ENCODE data around the gene TECPR1. TPM values are rescaled to one million over a fixed set of nuclear protein-coding genes. Genes with fewer than 3 reads are reported as not detected.

Gene TECPR1
- total RNA-seq, 1 donor from 2014 or later: 10.8 TPM

GRCh38 chr7:98257701-98258100 is 5.7 kb upstream of the TECPR1 start:
- Mint-ChIP-seq H3K4me3 (no peak overlapping the region), H3K27me3 (ENCODE audit: insufficient read depth, low read depth) (peaks cover 3% of the 10 kb centered on the region), H3K4me1 (peaks cover 10% of the 10 kb centered on the region), H3K9me3 (no peaks in the 10 kb centered on the region), H3K36me3 (peaks cover 10% of the 10 kb centered on the region), H3K27ac (no peak overlapping the region)
- H3F3A ChIP-seq (ENCODE audit: low read depth): no peaks in the 10 kb centered on the region
- H3K4me2 ChIP-seq: no peak overlapping the region
- DNase-seq (ENCODE audit: low spot score): no peak
- no peak overlapping the region for H3K4me3 ChIP-seq
- peaks cover 8% of the 10 kb centered on the region for H4K20me1 ChIP-seq (ENCODE audit: low read depth)
- no peak overlapping the region for H2AFZ ChIP-seq (replicated peaks)
- peaks cover 13% of the 10 kb centered on the region for H3K79me2 ChIP-seq (ENCODE audit: low read depth)
- H3K36me3 ChIP-seq: no peaks in the 10 kb centered on the region
- TF ChIP-seq CTCF (IDR thresholded peaks at IDR 0.05) (no peak), EZH2phosphoT487 (IDR thresholded peaks at IDR 0.05) (no peak), EZH2 (IDR thresholded peaks at IDR 0.05) (no peak)
- H3K27ac ChIP-seq: no peak overlapping the region
- H3K27me3 ChIP-seq: no peaks in the 10 kb centered on the region
- H3K9ac ChIP-seq: no peak overlapping the region
- H3K9me3 ChIP-seq (ENCODE audit: low read depth): no peaks in the 10 kb centered on the region
- H3K4me1 ChIP-seq: peaks cover 6% of the 10 kb centered on the region

GRCh38 chr7:98256431-98256830 is 4.4 kb upstream of the TECPR1 start:
- Histone ChIP-seq H3K36me3 (no peaks in the 10 kb centered on the region), H2AFZ (replicated peaks) (no peak overlapping the region), H3K79me2 (ENCODE audit: low read depth) (peaks cover 17% of the 10 kb centered on the region), H4K20me1 (ENCODE audit: low read depth) (peaks cover 8% of the 10 kb centered on the region), H3K9me3 (ENCODE audit: low read depth) (no peaks in the 10 kb centered on the region), H3F3A (ENCODE audit: low read depth) (peaks cover 3% of the 10 kb centered on the region), H3K27me3 (no peaks in the 10 kb centered on the region), H3K27ac (no peak overlapping the region), H3K4me3 (no peak overlapping the region), H3K4me1 (peaks cover 7% of the 10 kb centered on the region), H3K4me2 (no peak overlapping the region), H3K9ac (no peak overlapping the region)
- DNase-seq (ENCODE audit: low spot score): no peak
- Mint-ChIP-seq H3K27me3 (ENCODE audit: insufficient read depth, low read depth) (peaks cover 3% of the 10 kb centered on the region), H3K4me1 (peaks cover 11% of the 10 kb centered on the region), H3K9me3 (no peaks in the 10 kb centered on the region), H3K4me3 (no peak overlapping the region), H3K36me3 (peaks cover 5% of the 10 kb centered on the region), H3K27ac (no peak overlapping the region)
- TF ChIP-seq CTCF (IDR thresholded peaks at IDR 0.05): no peak
- no peak for TF ChIP-seq EZH2phosphoT487 (IDR thresholded peaks at IDR 0.05)
- TF ChIP-seq EZH2 (IDR thresholded peaks at IDR 0.05): no peak

GRCh38 chr7:98254951-98255610 is 3.0 kb upstream of the TECPR1 start:
- H3K9me3 Mint-ChIP-seq: no peaks in the 10 kb centered on the region

More at GRCh38 chr7:98254951-98255610, 3.0 kb upstream of the TECPR1 start:
- peaks cover 20% of the 10 kb centered on the region for H3K4me1 Mint-ChIP-seq
- TF ChIP-seq EZH2 (IDR thresholded peaks at IDR 0.05) (no peak), CTCF (IDR thresholded peaks at IDR 0.05) (no peak), EZH2phosphoT487 (IDR thresholded peaks at IDR 0.05) (no peak)
- peaks cover 5% of the 10 kb centered on the region for H3K36me3 Mint-ChIP-seq
- peaks cover 3% of the 10 kb centered on the region for H3K27me3 Mint-ChIP-seq (ENCODE audit: insufficient read depth, low read depth)
- Histone ChIP-seq H3K79me2 (ENCODE audit: low read depth) (peaks cover 17% of the 10 kb centered on the region), H3K9me3 (ENCODE audit: low read depth) (no peaks in the 10 kb centered on the region), H3K4me1 (peaks cover 15% of the 10 kb centered on the region), H2AFZ (replicated peaks) (no peak overlapping the region), H3K4me2 (no peak overlapping the region), H3K36me3 (no peaks in the 10 kb centered on the region), H3K27ac (no peak overlapping the region), H4K20me1 (ENCODE audit: low read depth) (peaks cover 8% of the 10 kb centered on the region), H3K9ac (no peak overlapping the region), H3K27me3 (no peaks in the 10 kb centered on the region), H3F3A (ENCODE audit: low read depth) (peaks cover 8% of the 10 kb centered on the region), H3K4me3 (no peak overlapping the region)
- H3K27ac Mint-ChIP-seq: no peak overlapping the region
- DNase-seq (ENCODE audit: low spot score): no peak
- H3K4me3 Mint-ChIP-seq: no peak overlapping the region

All from neural progenitor cell (in vitro differentiated cells).